ENCODE measurements around the gene TMEM107.

TMEM107 gene

DNA sequence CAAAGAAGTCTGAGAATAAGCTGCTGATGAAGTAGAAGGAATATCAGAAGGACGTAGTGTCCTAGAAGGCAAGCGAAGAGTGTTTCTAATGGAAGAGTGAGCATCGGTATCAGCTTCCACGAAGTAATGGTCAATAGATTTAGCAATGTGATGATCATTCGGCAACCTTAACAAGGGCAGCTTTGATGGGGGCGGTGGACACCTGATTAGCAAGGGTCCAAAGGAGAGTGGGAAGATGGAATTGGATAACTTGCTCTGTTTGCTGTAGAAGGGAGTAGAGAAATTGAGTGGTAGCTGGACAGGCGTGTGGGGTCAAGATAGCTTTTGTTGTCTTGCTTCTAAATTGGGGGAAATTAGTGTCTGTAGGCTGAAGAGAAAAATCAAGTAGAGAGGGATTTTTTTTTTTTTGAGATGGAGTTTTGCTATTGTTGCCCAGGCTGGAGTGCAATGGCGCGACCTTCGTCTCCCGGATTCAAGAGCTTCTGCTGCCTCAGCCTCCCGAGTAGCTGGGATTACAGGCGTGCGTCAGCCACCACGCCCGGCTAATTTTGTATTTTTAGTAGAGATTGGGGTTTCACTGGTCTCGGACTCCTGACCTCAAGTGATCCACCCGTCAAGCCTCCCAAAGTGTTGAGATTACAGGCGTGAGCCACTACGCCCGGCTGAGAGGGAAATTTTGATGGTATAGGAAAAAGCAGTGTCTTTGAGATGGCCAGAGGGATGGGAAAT lies 38.4 kb downstream of the TMEM107 start:
- no peak for DNase-seq (ENCODE audit: low read depth in 2 of 2)

DNA sequence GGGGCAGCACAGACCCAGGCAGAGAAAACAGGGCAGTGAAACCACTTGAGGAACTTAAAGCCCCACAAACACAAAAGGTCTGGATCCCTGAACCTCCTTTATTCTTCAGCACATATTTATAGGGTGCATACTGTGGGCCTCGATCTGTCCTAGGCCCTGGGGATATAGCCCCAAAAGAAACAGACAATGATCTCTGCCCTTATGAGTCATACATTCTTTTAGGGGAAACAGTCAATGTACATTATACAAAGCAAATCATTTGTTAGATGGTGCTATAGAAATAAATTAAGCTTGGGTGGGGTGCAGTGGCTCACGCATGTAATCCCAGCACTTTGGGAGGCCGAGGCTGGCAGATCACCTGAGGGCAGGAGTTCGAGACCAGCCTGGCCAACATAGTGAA lies 42.2 kb downstream of the TMEM107 start:
- no peak for DNase-seq (ENCODE audit: low read depth in 2 of 2)

DNA sequence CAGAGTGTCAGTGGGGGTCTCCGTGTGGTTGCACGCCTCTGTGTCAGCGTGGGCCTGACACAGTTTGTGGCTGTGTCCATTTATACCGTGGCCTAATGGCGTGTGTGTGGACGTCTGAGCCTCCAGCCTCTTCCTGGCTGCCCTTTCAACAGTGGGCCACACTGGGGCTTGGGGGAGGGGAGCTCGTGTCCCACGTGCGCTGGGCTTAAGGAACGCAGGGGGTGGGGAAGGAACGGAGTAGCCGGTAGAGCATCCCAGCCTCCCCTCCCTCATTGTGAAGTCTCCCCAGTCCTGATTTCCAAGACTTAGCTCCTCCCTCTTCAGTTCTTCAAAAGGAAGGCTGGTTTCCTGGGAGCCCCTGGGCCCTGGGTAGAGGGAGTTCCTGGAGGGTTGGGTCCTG lies 42.8 kb downstream of the TMEM107 start:
- DNase-seq (ENCODE audit: low read depth in 2 of 2), result no peak

DNA sequence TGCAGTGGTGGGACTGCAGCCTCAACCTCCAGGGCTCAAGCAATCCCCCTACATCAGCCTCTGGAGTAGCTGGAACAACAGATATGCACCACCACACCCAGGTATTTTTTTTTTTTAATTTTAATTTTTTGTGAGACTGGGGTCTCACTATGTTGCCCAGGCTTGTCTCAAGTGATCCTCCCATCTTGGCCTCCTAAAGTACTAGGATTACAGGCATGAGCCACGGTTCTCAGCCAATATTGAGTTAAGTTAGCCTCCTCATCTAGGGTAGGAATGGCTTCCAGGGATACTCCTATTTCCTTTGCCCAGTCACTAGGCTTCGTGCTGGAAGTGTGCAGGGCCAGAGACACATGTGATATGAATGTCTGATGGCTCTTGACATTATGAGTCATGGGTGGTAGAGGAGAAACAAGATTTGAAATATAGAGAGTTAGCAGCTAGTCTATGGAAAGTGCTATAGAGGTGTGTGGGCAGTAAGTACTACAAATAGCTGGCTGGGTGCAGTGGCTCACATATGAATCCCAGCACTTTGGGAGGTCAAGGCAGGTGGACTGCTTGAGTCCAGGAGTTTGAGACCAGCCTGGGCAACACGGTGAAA lies 44.2 kb downstream of the TMEM107 start:
- DNase-seq (ENCODE audit: low read depth in 2 of 2), result no peak

DNA sequence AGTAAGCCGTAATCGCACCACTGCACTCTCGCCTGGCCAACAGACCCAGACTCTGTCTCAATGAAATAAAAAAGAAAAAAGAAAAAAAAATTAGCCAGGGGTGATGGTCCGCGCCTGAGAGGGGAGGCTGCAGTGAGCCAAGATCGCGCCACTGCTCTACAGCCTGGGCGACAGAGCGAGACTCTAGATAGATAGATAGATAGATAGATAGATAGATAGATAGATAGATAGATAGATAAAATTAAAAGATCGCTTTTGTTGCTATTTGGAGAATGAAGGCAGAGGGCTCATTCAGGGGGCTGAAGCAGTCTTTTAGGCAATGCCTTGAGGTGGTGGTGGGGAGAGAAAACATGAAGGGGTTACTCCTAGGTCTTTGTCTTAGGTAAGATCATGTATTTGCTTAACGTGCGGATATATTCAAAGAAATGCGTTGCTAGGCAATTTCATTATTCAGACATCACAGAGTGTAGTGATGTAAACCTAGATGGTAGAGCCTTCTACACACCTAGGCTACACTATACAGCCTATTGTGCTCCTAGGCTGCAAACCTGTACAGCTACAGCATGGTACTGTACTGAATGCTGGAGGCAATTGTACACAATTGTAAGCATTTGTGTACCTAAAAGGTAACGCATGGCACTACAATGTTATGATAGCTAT lies 47.9 kb downstream of the TMEM107 start:
- no peak for DNase-seq (ENCODE audit: low read depth in 2 of 2)

DNA sequence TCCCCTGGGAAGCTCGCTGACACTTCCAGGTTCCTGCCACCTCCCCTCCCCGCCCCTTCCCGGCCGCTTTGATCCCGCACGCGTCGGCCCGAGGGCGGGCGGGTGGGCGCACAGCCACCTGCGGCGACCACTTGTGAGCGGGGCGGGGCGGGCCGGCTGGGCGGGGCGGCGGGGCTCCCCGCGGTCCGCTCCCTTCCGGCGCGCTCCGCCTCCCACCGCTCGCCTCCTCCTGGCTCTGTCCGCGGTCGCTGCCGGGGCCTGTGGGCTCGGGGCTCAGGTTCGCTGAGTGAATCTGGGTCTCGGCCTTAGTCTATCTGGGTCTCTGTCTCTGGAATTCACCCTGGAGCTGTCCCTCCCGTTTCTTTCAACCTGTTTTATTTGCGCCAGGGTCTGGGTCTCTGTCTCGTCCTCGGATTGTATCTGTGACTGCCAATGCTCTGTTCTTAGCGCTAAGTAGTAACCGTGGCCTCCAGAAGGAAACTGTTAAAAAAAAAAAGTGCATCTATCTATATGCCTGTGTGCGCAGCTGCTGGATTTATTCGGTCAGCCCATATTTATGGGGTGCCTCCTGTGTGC lies 49.6 kb downstream of the TMEM107 start:
- no peak for DNase-seq (ENCODE audit: low read depth in 2 of 2)

DNA sequence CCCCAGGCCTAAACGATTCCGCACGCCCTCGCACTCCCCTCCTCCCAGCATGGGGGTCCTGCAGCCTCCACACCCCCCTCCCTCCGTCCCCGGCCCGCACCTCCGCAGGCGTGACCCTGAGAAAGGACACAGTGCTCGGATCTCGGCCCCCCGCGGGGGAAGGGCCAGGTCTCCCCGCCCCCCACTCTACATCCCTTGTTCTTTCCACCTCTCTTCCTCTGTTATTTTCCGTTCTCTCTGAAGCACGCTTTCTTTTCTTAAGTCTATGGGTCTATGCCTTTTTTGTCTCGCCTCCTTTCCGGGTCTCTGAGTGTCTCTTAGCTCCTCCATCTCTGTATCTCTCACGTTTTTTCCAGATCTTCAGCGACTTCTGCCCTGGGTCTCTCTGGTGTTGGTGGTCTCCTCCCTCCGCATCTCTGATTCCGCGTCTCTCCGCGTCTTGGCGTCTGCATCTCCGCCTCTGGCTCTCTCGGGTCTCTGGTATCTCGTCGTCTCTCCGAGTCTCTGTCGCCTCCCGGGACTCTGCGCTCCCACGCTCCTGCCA lies 50.2 kb downstream of the TMEM107 start:
- DNase-seq (ENCODE audit: low read depth in 2 of 2), result no peak

DNA sequence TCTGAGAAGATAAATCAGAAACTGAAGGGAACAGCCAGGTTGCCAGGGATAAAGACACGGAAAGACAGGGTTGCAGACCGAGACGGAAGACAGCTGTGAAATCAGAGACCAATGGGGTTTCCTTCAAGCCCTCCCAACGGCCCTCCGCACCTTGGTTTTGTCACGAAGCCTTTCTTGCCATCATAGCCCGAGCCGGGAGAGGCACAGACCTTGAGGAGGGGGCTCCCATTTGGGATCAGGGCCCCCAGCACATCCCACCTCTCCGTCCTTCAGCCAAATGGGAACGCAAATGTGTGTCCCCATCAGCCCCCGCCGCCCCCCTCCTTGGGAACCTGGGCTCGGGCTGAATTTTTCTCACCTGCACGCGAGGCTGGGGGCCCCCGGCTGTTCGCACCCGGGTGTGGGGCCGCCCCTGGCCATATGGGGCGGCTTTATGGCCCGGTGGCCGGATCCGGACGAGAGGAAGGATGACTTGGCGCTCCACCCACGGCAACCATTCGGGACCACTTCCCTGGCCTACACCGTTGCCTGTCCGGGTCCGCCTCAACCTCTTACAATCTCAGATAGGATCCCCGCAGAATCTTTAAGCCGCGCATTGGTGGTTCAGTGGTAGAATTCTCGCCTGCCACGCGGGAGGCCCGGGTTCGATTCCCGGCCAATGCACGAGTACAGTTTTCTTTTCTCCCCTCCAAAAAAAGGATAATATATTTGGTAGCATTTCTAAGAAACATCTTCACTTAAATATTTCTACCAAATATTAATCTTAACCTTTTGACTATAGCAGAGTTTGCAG lies 50.8 kb downstream of the TMEM107 start:
- DNase-seq (ENCODE audit: low read depth in 2 of 2), result peak; percentile 72 to 84

DNA sequence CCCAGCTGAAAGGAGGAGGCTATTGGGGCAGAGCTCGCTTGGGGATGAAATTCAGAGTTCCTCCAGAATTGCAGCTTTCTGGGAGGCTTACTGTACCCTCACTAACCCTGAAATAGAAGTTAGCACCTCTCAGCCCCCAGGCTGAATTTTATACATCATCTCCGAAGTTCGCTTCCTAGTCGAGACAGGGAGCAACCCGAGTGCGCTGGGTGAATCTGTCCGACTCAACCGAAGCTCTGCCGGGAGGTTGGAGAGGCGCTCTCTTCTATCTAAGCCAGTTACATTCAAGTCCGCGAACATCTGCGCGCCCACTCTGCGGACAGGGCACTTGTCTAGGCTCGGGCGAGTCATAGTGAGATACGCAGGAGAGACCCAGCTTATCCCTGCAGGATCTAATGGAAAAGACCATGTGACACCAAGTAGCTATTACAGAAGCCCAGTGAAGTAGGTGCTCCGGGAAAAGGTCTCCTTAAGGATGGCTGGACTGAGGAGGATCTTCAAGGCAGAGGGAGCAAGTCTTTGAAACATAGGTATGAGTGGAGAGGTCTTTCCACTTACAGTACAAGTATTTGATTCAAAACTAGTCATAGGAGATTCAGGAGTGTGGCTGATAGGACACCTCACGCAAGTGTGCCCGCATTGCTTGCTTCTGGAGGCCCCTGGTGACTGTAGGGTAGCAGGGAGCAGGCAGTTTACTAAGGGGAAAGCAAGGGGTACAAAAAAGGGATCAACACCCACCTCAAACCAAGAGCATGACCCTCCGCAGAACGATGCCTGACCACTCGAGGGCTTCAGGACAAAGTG lies 51.6 kb downstream of the TMEM107 start:
- no peak for DNase-seq (ENCODE audit: low read depth in 2 of 2)

DNA sequence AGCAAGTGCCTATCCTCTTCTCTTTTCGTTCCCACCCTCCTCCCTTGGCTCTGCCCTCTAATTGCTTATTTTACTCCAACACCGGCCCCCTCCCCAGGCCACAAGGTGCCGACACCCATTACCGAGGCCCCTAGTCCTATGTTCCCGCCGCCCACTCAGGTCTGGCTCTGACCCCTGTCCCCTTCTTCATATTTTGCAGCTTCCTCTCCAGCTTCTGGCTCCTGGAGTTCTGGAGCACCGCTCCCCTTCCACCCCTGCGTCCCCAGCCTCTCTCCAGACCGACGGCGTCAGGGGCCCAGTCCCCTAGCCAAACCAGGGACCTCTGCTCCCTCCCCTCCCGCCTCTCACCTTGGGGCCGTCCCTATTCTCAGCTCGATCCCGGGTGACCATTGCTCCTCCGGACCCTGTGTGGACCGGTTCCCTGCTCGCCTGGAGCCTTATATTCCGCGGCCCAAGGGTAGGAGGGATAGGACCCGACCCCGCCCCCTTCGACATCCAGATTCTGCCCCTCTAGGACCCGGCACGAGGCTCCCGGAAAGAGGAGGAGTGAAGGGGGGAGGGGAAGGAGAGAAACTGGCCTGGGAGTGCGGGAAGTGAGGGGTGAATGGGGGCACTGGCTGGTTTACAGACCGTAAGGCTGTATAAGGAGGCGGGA lies 52.4 kb downstream of the TMEM107 start, which contains the start of gene HES7:
TSS of gene HES7 (minus strand) at position 412 of the 655 bp plus-strand sequence. CDS start at position 390, 22 bp downstream.
- DNase-seq (ENCODE audit: low read depth in 2 of 2), result no peak

DNA sequence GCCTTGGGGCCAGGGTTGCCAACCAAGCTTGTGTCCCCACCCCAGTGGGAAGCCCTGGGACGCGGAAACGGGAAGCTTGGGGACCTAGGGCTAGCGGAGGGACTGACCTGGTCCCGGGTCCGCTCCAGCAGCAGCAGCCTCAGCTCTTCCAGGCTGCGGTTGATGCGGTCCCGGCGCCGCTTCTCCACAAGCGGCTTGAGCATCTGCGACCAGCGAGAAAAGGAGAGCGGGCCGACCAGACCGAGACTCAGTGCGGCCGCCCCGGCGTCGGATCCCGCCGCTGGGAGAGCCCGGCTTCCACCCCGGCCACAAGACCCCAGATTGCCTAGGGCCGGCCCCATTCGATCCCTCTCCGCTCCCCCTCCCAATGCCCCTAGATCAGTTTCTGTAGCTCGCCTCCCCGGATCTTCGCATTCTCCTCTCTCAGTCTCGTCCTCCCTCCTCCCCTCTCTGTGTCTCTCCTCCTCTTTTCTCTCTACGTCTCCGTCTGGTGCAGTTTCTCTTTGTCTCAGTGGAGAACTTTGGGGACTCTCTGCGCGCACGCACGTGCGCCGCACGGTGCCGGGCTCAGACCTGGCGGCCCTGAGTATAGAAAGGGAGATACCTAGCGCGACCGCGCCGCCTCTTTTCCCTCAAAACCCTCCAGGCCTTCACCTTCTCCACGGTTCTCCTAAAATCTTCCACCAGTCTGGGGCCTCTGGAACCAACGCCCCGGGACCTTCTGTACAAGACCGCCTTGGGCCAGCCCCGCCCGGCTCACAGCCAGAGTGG lies 53.1 kb downstream of the TMEM107 start:
- DNase-seq (ENCODE audit: low read depth in 2 of 2), result no peak
